Measurements from ENCODE around the gene CERS3. TPM values are rescaled to one million over a fixed set of nuclear protein-coding genes. Genes with fewer than 3 reads are reported as not detected.

The CERS3 gene
- total and polyA plus RNA-seq, 2 donors (not counting 1 experiment from before 2014, with no cell fraction given) = 0.12 to 0.34 TPM

GRCh38 chr15:100464888-100465287 lies 63.9 kb downstream of the CERS3 start:
- DNase-seq (no peak), ATAC-seq (ENCODE audit: low read depth) (no peak)
- no peaks in the 10 kb centered on the region for H3K36me3 ChIP-seq (replicated peaks in 1 of 2; ENCODE audit: control extremely low read depth in 1 of 2, control insufficient read depth in 1 of 2, extremely low read depth in 1 of 2, insufficient read depth in 2 of 2, low read length in 1 of 2)
- H3K4me2 ChIP-seq (replicated peaks; ENCODE audit: low read depth, low read length, poor library complexity, severe bottlenecking) = no peak overlapping the region
- Mint-ChIP-seq H3K27ac (no peak overlapping the region), H3K27me3 (peaks cover 2% of the 10 kb centered on the region), H3K4me1 (peaks cover 33% of the 10 kb centered on the region), H3K4me3 (no peak overlapping the region), H3K9me3 (ENCODE audit: insufficient read depth) (no peaks in the 10 kb centered on the region)
- no peak overlapping the region for H3K27ac ChIP-seq (ENCODE audit: low read length in 2 of 2)
- no peak overlapping the region for H3K9ac ChIP-seq (ENCODE audit: low read length)
- 53% methylated on average over 3 of the region's 5 CpGs for WGBS (ENCODE audit: insufficient coverage)
- intact Hi-C loops (cut with micrococcal nuclease) = no loop called here
- ChIA-PET POLR2A (no interaction called here), CTCF (interaction anchor here (0.7 to 1.2 kb wide), 2 partner anchors 10 to 202 kb away, joined by 3 read pairs; no protein-coding TSS in a partner anchor)
- no peaks in the 10 kb centered on the region for H4K20me1 ChIP-seq (ENCODE audit: control insufficient read depth, insufficient read depth, low read length, poor library complexity, severe bottlenecking)
- H3K27me3 ChIP-seq (replicated peaks in 1 of 4; ENCODE audit: control extremely low read depth in 1 of 4, control insufficient read depth in 3 of 4, insufficient read depth in 4 of 4, low read length in 3 of 4) = no peaks in the 10 kb centered on the region
- H3K4me1 ChIP-seq (ENCODE audit: control insufficient read depth in 2 of 2, insufficient read depth in 2 of 2, low read length in 2 of 2) = peaks cover 0 to 10% of the 10 kb centered on the region in 2 donors
- H3K9me3 ChIP-seq (ENCODE audit: control extremely low read depth in 1 of 3, control insufficient read depth in 2 of 3, insufficient read depth in 1 of 3, low read length in 2 of 3) = no peaks in the 10 kb centered on the region
- H3K79me2 ChIP-seq (ENCODE audit: control insufficient read depth, insufficient read depth, low read length) = no peaks in the 10 kb centered on the region
- H3K4me3 ChIP-seq (ENCODE audit: control extremely low read depth in 1 of 5, extremely low read depth in 1 of 5, insufficient read depth in 1 of 5, low read depth in 2 of 5, low read length in 4 of 5) = no peak overlapping the region
- no peak overlapping the region for H2AFZ ChIP-seq (ENCODE audit: insufficient read depth, low read depth, low read length, poor library complexity, severe bottlenecking)
- no peak for TF ChIP-seq CTCF (IDR thresholded peaks at IDR 0.05)
- no peak for TF ChIP-seq EZH2 (IDR thresholded peaks at IDR 0.05; ENCODE audit: borderline replicate concordance, insufficient read depth, low read depth, low read length, poor library complexity, severe bottlenecking)

GRCh38 chr15:100464256-100464655 lies 64.5 kb downstream of the CERS3 start:
- no peaks in the 10 kb centered on the region for H3K27me3 Mint-ChIP-seq
- WGBS (ENCODE audit: insufficient coverage) = 89% methylated on average over 1 of the region's 3 CpGs
- no peak overlapping the region for H3K27ac Mint-ChIP-seq

More at GRCh38 chr15:100464256-100464655, 64.5 kb downstream of the CERS3 start:
- POLR2A ChIA-PET = no interaction called here
- no peak overlapping the region for H3K9ac ChIP-seq (ENCODE audit: low read length)
- H3K4me2 ChIP-seq (replicated peaks; ENCODE audit: low read depth, low read length, poor library complexity, severe bottlenecking) = no peak overlapping the region
- TF ChIP-seq CTCF (IDR thresholded peaks at IDR 0.05) (no peak), EZH2 (IDR thresholded peaks at IDR 0.05; ENCODE audit: borderline replicate concordance, insufficient read depth, low read depth, low read length, poor library complexity, severe bottlenecking) (no peak)
- no peak overlapping the region for H3K4me3 ChIP-seq (ENCODE audit: control extremely low read depth in 1 of 5, extremely low read depth in 1 of 5, insufficient read depth in 1 of 5, low read depth in 2 of 5, low read length in 4 of 5)
- no peak overlapping the region for H2AFZ ChIP-seq (ENCODE audit: insufficient read depth, low read depth, low read length, poor library complexity, severe bottlenecking)
- H3K27ac ChIP-seq (ENCODE audit: low read length in 2 of 2) = no peak overlapping the region
- H3K79me2 ChIP-seq (ENCODE audit: control insufficient read depth, insufficient read depth, low read length) = no peaks in the 10 kb centered on the region
- no peaks in the 10 kb centered on the region for H3K27me3 ChIP-seq (replicated peaks in 1 of 4; ENCODE audit: control extremely low read depth in 1 of 4, control insufficient read depth in 3 of 4, insufficient read depth in 4 of 4, low read length in 3 of 4)
- ATAC-seq (ENCODE audit: low read depth) = no peak
- intact Hi-C loops (cut with micrococcal nuclease) = no loop called here
- peaks cover 0 to 10% of the 10 kb centered on the region in 2 donors for H3K4me1 ChIP-seq (ENCODE audit: control insufficient read depth in 2 of 2, insufficient read depth in 2 of 2, low read length in 2 of 2)
- H3K4me3 Mint-ChIP-seq = no peak overlapping the region
- no peaks in the 10 kb centered on the region for H3K9me3 ChIP-seq (ENCODE audit: control extremely low read depth in 1 of 3, control insufficient read depth in 2 of 3, insufficient read depth in 1 of 3, low read length in 2 of 3)
- H3K36me3 ChIP-seq (replicated peaks in 1 of 2; ENCODE audit: control extremely low read depth in 1 of 2, control insufficient read depth in 1 of 2, extremely low read depth in 1 of 2, insufficient read depth in 2 of 2, low read length in 1 of 2) = no peaks in the 10 kb centered on the region
- DNase-seq = no peak
- H4K20me1 ChIP-seq (ENCODE audit: control insufficient read depth, insufficient read depth, low read length, poor library complexity, severe bottlenecking) = no peaks in the 10 kb centered on the region
- peaks cover 33% of the 10 kb centered on the region for H3K4me1 Mint-ChIP-seq
- no peaks in the 10 kb centered on the region for H3K9me3 Mint-ChIP-seq (ENCODE audit: insufficient read depth)
- CTCF ChIA-PET = no interaction called here
